Epithelial cell of prostate (primary cell): ENCODE results near the gene TMEM59L.

Source experiments
- DNase-seq: peaks from one replicate; pipeline ENCODE4 v3.0.0-alpha.2; 2011; ENCODE audit warnings: low read depth, low spot score
- H3K27ac ChIP-seq: fragments of 450-650 bp; 2 replicates; pipeline ENCODE4 v1.5.1; 2017; ENCODE audit warnings: mild to moderate bottlenecking

TMEM59L gene

DNA sequence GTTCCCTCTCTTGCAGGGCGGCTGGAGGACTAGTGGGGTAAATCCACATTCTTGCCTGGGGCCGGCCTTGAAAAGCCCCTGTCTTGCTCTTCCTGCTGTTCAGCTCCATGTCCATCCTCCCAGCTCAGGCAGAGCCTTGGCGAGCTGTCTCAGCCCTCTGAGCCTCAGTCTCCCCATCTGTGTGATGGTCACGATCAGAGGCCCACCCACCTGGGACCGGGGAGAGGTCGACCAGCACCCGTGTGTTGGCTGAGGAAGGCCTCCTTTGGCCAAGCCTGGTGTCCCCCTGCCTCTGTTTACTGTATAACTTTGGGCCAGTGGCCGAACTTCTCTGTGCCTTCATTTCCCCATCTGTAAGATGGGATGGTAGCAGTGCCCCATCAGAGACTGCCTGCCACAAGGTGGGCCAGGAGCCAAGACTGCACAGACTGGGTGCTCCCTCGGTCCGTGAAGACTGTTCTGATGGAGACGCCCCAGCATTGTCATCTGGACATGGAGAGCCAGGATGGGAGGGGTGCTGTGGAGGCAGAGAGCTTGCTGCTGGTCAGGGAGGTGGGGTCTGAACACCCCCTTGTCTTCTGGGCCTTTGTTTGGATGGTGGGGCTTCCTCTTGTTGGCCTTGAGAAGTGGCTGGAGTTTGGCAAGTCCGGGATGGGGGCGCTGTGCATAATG is 42.6 kb downstream of the TMEM59L start:
- no peak for DNase-seq

GRCh38 chr19:18656337-18657086 is 43.8 kb downstream of the TMEM59L start:
- no peak for DNase-seq
- no peak overlapping the region for H3K27ac ChIP-seq

More for the DNA sequence above, 42.6 kb downstream of the TMEM59L start:
- H3K27ac ChIP-seq: no peak overlapping the region

DNA sequence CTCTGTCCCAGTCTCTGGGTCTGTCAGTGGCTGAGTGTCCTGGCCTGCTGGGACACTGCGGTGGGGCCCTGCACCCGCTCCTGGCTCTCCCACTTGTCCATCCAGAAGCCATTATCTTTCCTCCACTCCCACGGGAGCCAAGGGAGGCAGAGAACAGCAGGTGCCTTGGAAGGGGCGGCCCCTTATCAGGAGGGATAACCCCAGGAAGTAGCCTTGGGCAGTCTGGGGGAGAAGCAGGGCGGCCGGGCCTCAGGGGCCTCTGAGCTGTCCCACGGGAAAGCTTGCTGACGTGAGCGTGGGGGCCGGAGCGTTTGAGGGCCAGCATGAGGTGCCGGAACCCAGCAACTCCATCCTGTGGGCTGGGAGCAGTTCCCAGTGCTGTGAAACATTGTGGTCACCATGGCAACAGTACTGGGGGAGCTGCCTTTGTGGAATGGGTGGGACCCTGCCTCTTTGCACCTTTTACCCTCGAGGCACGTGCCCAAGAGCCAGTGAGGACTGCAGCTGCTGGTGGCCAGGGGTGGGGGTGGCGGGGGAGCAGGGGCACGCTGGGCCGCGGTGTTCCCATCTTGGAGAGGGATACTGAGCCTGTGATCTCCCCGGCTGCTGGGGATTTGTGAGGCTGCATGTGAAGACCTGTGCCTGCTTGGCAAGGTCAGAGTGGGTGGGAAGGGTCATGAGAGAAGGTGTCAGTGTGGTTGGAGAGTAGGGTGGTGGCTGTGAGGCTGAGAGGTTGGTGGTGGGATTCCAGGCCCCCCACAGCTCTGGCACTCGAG is 45.1 kb downstream of the TMEM59L start:
- DNase-seq: no peak
- no peak overlapping the region for H3K27ac ChIP-seq

- DNase-seq: no peak
- H3K27ac ChIP-seq: no peak overlapping the region
These were observed 45.7 kb downstream of the TMEM59L start for GRCh38 chr19:18658366-18658855.

GRCh38 chr19:18659281-18660050 is 46.8 kb downstream of the TMEM59L start:
- no peak overlapping the region for H3K27ac ChIP-seq

GRCh38 chr19:18660051-18660910 is 47.6 kb downstream of the TMEM59L start:
- DNase-seq: no peak
- no peak overlapping the region for H3K27ac ChIP-seq

More at GRCh38 chr19:18659281-18660050, 46.8 kb downstream of the TMEM59L start:
- no peak for DNase-seq

- no peak overlapping the region for H3K27ac ChIP-seq
- DNase-seq: no peak
These were observed 48.4 kb downstream of the TMEM59L start for GRCh38 chr19:18660939-18661670.

DNA sequence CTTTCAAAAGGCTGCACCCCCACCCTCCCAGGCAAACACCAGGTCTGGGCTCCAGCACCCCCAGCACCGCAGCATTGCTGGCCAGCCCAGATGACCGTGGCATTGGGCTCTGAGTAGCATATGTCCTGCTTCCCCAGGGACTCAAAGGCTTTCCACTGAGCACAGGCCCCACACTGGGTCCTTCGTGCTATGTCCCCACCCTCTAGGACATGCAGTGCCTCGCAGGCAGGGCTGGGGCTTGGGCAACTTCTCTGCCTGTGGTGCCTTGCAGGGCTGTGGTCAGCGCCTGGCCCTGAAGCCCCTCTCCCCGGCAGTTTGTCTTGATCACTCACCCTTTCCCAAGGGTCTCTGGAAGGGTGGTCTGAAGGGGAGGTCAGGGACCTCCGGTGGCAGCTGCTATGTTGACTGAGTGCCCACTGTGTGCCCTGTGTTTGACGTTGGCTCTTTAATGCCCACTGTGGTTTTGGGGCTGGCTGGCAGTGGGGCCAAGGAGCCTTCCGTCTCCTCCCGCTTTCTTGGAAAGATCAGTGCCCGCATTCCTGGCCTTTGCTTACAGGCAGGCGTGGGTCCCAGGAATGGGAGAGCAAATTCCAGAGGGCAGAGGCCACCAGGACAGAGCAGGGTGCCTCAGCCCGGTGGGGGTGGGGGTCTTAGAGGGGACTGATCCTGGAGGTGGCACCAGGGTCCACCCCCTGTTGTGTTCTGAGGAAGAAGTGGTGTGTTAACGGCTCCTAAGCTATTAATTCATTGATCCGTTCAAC is 50.5 kb downstream of the TMEM59L start:
- H3K27ac ChIP-seq: no peak overlapping the region
- no peak for DNase-seq

DNA sequence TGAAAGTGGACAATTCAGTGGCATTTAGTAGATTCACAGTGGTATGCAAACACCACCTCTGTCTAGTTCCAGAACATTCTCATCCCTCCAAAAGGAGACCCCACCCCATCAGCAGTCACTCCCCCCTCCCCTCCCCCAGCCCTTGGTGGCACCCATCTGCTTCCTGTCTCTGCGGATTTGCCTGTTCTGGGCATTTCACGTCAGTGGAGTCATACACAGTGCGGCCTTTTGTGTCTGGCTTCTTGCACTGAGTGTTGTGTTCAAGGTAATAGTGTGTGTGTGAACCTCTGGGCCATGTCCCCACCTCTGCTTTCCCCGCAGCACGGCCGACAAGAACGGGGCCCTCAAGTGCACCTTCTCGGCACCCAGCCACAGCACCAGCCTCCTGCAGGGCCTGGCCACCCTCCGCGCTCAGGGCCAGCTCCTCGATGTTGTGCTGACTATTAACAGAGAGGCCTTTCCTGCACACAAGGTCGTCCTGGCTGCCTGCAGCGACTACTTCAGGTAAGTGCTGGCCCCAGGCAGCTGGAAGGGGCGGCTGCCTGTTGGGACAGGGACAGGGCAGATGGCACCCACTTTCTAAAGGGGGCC is 51.4 kb downstream of the TMEM59L start:
- no peak overlapping the region for H3K27ac ChIP-seq
- DNase-seq: no peak

DNA sequence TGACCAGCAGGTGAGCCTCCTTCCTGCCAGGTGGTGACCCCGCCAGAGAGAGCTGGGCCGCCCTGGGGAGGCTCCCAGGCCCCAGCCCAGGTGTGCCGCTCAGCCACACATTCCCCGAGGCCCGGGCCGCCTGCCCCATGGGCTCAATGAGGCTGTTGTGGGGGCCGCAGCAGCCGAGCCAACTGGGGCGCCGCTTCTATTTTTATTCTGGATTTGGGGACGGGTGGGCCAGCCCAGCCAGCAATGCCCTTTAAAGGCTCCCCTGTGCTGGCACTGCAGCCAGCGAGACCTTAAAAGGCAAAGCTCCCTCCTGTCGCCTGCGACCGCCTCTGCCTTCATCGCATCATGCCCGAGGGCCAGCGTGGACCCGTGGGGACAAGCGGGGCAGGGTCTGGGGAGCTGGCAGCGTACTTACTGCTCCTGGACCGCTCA is 53.1 kb downstream of the TMEM59L start:
- DNase-seq: no peak
- no peak overlapping the region for H3K27ac ChIP-seq

GRCh38 chr19:18666317-18666716 is 53.6 kb downstream of the TMEM59L start:
- no peak overlapping the region for H3K27ac ChIP-seq
- DNase-seq: no peak

DNA sequence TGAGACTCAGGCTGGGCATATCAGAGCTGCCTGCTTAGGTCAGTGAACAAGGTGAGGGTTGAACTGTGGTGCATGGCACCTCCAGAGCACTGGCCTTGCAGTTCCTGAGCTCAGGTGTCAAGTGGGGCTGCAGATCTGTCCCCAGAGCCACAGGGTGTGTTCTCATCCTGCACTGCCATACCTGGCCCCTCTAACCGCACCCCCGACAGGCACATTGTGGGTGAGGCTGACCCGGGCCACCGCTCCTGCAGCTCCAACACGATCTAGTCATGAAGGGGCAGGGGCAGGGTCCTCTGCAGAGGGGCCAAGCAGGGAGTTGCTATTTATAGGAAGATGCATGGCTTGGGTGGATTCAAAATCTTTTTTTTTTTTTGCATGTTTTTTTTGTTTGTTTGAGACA is 54.1 kb downstream of the TMEM59L start:
- DNase-seq: no peak

DNA sequence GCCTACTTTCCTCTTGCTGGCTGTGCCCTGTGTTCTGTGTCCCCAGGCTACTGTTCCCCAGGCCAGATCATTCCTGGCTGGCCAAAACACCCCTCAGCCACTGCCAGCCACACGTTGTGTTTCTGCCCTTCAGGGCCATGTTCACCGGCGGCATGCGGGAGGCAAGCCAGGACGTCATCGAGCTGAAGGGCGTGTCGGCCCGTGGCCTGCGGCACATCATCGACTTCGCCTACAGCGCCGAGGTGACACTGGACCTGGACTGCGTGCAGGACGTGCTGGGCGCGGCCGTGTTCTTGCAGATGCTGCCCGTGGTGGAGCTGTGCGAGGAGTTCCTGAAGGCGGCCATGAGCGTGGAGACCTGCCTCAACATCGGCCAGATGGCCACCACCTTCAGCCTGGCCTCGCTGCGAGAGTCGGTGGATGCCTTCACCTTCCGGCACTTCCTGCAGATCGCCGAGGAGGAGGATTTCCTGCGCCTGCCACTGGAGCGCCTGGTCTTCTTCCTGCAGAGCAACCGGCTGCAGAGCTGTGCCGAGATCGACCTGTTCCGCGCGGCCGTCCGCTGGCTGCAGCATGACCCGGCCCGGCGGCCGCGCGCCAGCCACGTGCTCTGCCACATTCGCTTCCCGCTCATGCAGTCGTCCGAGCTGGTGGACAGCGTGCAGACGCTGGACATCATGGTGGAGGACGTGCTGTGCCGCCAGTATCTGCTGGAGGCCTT is 55.0 kb downstream of the TMEM59L start:
- no peak for DNase-seq

More for the DNA sequence above, 54.1 kb downstream of the TMEM59L start:
- H3K27ac ChIP-seq: no peak overlapping the region

GRCh38 chr19:18668252-18668631 is 55.6 kb downstream of the TMEM59L start:
- no peak for DNase-seq

More for the DNA sequence above, 55.0 kb downstream of the TMEM59L start:
- no peak overlapping the region for H3K27ac ChIP-seq

GRCh38 chr19:18668744-18669523 is 56.3 kb downstream of the TMEM59L start:
- DNase-seq: no peak
- no peak overlapping the region for H3K27ac ChIP-seq

More at GRCh38 chr19:18668252-18668631, 55.6 kb downstream of the TMEM59L start:
- H3K27ac ChIP-seq: no peak overlapping the region

- no peak overlapping the region for H3K27ac ChIP-seq
- DNase-seq: no peak
These were observed 56.8 kb downstream of the TMEM59L start for GRCh38 chr19:18669524-18669817.
